ENCODE data around the gene UBE2B.

DNA sequence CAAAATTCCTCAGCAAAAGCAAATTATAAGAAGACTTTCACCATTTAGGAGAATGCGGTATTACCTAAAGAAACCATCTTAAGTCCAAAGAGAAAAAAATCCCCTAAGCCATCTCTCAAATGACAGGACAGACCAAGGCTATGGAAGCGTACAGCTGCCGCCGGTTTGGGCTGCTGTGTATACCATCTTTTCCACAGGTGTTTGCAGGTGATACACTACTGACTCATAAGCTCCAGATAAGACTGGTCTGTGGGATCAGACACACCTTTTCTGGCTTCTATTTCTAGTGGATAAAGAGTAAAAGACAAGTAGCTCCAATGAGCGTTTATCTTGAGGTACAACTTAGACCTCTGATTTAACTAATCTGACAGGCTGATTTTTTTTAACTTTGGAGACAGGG, 32.6 kb downstream of the UBE2B start:
- TF ChIP-seq CTCF (IDR thresholded peaks at IDR 0.05) (no peak), POLR2A (IDR thresholded peaks at IDR 0.05) (no peak)
